Panc1 (cell line): ENCODE results near the gene PRKAG2.

ENCODE experiments used
- CTCF ChIP-seq: fragments of 450-650 bp; IDR thresholded peaks from 2 replicates; pipeline ENCODE4 v1.5.1; 2017; ENCODE audit warnings: mild to moderate bottlenecking
- POLR2AphosphoS5 ChIP-seq: IDR thresholded peaks from 2 replicates; pipeline ENCODE4 v1.6.1; 2012; ENCODE audit warnings: mild to moderate bottlenecking, low read depth, low read length, moderate library complexity
- TF ChIP-seq, protein P1 (sequence below), 2 experiments: IDR thresholded peaks; 2 replicates each; pipeline ENCODE4 v1.6.1; 2011 to 2012; ENCODE audit warnings: low read depth in 2 of 2, control low read depth in 1 of 2, low read length in 1 of 2, mild to moderate bottlenecking in 1 of 2, moderate library complexity in 1 of 2; ENCODE audit not compliant: insufficient read depth in 1 of 2

GRCh38 chr7:151786241-151786640 lies 90.7 kb downstream of the PRKAG2 start:
- no peak for TF ChIP-seq CTCF
- no peak for TF ChIP-seq POLR2AphosphoS5
- TF ChIP-seq, protein P1, sequence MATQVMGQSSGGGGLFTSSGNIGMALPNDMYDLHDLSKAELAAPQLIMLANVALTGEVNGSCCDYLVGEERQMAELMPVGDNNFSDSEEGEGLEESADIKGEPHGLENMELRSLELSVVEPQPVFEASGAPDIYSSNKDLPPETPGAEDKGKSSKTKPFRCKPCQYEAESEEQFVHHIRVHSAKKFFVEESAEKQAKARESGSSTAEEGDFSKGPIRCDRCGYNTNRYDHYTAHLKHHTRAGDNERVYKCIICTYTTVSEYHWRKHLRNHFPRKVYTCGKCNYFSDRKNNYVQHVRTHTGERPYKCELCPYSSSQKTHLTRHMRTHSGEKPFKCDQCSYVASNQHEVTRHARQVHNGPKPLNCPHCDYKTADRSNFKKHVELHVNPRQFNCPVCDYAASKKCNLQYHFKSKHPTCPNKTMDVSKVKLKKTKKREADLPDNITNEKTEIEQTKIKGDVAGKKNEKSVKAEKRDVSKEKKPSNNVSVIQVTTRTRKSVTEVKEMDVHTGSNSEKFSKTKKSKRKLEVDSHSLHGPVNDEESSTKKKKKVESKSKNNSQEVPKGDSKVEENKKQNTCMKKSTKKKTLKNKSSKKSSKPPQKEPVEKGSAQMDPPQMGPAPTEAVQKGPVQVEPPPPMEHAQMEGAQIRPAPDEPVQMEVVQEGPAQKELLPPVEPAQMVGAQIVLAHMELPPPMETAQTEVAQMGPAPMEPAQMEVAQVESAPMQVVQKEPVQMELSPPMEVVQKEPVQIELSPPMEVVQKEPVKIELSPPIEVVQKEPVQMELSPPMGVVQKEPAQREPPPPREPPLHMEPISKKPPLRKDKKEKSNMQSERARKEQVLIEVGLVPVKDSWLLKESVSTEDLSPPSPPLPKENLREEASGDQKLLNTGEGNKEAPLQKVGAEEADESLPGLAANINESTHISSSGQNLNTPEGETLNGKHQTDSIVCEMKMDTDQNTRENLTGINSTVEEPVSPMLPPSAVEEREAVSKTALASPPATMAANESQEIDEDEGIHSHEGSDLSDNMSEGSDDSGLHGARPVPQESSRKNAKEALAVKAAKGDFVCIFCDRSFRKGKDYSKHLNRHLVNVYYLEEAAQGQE (IDR thresholded peaks at IDR 0.05; ENCODE audit: insufficient read depth in 1 of 2, low read depth in 2 of 2, low read length in 1 of 2), result no peak
